NCI-H187 (cell line): ENCODE measurements around the gene LEFTY1.
"Not testable (repeated sequence)": the region's sequence is repeated elsewhere in the genome, so short reads cannot be mapped to it uniquely, and the experiment has no call there.

ENCODE experiments used
- DNase-seq, 2 experiments: peaks; one replicate each; lab custom pipeline; 2025; lab: John Stamatoyannopoulos, UW

The LEFTY1 gene

GRCh38 chr1:225888289-225888897, 553 bp downstream of the LEFTY1 start:
- DNase-seq = no peak

DNA sequence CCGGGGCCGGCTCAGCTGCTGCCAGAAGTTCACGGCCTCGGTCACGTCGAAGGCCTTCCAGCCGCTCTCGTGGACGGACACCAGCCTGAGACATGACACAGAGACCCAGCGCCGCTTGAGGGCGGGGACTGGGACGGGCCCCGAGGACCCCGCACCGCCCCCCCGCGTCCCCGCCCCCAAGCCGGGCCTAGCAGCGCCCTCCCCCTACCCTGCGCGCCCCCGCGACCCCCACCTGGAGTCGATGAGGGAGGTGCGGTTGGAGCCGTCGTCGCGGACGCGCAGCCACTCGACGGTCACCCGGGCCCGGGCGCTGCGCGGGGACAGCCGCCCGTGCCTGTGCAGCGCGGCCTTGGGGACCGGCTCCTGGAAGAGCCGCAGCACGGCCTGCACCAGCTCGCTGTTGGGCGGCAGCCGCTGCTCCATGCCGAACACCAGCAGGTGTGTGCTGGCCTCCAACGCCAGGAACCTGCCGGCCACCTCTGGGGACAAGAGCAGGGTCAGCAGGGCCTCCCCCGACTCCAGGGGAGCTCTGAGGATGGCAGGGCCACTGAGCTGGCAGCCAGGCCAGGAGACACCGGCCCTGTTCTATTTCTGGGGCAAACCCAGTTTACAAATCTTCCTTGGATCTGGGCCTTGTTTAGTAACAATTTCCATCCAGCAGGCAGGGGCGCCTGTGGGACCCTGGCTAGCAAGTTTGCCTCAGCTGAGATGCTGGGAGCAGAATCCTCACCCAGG, 1.2 kb downstream of the LEFTY1 start:
- DNase-seq = not testable (repeated sequence)

GRCh38 chr1:225887030-225887314, 2.0 kb downstream of the LEFTY1 start:
- DNase-seq = no peak

GRCh38 chr1:225886159-225887029, 2.6 kb downstream of the LEFTY1 start:
- DNase-seq = no peak

DNA sequence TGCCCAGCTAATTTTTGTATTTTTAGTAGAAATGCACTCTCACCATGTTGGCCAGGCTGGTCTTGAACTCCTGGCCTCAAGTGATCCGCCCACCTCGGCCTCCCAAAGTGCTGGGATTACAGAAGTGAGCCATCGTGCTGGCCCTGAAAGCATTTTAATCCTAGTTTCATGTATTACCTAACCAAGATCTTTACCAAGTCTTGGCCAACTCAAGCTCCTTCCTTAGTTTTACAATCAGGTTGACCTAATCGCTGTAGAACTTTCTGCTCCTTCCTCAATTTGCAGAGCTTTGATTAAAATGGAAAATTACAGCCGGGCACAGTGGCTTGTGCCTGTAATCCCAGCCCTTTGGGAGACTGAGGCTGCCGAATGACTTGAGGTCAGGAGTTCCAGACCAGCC, 3.6 kb downstream of the LEFTY1 start:
- no peak for DNase-seq

- no peak for DNase-seq
These were observed 5.2 kb downstream of the LEFTY1 start for GRCh38 chr1:225883616-225884265.

- DNase-seq = no peak
These were observed 6.0 kb downstream of the LEFTY1 start for GRCh38 chr1:225882694-225883615.

GRCh38 chr1:225881959-225882693, 6.8 kb downstream of the LEFTY1 start, which contains the start of gene TMEM63A:
Gene TMEM63A (minus strand): TSS chr1:225882380. CDS start chr1:225877580, 4,800 bp downstream.
- DNase-seq = no peak

- DNase-seq = no peak
These were observed 7.6 kb downstream of the LEFTY1 start for GRCh38 chr1:225881081-225881958.

DNA sequence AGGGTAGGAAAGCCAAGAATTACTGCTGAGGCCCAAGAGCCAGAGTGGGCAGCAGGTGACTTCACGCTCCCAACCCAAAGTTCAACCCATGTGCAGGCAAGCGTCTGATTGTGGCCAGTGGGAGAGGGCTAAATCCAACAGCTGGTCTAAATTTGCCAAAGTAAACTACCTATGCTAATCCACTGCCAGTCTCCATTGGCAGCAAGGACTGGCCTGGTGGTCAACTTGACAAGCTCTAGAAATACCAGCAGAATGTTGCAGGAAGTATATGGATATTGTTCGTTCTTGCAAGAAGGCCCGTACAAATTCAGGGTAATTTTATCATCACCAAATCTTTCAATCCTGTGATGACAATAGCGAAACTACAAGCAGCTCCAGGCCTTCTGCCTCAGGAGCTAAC, 8.3 kb downstream of the LEFTY1 start:
- no peak for DNase-seq

DNA sequence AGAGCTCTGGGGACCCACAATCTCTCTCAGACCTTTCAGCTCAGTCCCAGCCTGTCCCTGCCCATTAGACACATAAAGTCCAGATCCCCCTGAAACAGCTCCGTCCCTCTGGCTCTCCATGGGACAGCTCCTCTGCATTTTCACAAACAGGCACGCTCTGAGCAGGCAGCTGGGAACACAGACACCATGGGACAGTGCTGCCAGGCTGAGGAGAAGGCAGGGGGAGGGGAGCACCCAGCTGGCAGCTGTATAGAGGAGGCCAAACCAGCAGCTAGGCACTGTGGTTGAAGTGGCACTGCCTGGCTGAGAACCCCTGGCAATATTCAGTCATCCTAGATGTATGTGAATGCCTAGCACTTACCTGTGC, 8.7 kb downstream of the LEFTY1 start:
- no peak for DNase-seq

DNA sequence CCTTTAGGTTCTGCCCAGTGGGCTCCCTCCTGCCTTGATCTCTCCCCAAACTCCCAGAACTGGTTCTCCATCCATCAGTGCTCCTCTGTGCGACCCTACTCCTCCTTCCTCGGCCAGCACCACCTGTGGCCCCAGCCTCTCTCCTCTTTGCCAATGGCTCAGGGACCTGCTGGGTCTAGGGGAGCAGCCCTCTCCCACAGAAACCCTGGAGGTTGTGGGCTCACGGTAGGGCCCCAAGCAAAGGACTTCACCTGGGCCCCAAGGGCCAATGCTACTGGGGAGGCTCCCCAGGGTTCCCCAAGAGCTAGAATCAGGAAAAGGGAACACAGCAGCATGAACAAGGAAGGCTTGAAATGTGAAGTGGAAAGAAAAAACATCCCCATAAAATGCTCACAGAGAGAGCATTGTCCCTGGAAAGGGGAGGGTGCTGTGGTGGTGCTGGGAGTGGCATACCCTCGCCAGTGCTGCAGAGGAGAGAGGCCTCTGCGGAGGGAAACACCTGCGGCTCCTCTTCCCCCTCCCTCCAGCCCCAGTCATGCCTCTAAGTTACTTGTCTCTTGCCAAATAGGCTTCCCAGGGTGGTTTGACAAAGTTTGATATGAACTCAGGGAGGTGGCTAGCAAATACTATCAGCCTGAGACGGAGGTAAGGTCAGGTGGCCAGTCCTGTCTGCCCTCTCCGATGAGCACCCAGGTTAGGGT, 9.3 kb downstream of the LEFTY1 start:
- no peak for DNase-seq

DNA sequence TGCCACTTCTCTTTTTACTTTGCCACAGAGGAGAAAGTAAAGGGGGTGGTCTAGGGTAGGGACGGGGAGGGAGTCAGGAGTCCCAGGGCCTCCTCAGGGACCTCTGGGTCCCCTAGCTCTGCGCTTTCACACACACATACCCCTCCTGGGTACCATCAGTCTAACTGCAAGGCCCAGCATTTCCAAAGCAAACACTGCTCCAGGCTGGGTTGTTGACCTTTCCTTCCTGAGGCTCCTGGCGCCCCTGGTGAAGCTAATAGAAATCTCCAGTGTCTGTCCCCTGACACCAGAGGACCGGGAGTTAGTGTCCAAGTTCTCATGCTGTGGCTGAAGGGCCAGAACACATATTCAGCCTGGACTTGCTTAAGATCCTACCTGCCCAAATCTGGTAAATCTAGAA, 10.7 kb downstream of the LEFTY1 start:
- DNase-seq = no peak

DNA sequence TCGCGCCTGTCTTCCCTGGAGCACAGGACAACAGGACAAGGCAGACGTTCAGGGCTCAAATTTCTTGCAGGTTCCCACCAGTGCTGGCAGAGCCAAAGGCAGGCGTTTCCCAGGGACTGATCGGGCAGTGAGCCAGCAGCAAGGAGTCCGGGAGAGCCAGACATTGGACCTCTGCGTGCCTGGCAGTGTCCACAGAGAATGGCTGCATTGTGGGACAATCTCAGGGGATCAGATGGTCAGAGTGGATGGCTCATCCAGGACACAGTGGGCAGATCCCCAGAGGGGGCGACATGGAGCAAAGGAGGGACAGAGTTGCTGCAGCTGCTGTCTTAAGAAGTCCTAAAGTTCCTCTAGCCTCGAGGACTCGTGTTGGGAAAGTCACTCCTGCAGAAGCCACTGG, 11.4 kb downstream of the LEFTY1 start:
- no peak for DNase-seq

- no peak for DNase-seq
These were observed 11.9 kb downstream of the LEFTY1 start for GRCh38 chr1:225876900-225877510.

GRCh38 chr1:225875044-225875815, 13.7 kb downstream of the LEFTY1 start:
- no peak for DNase-seq

GRCh38 chr1:225874431-225874830, 14.5 kb downstream of the LEFTY1 start:
- DNase-seq = no peak
